ENCODE data around the gene XPO4. TPM values are rescaled to one million over a fixed set of nuclear protein-coding genes. Genes with fewer than 3 reads are reported as not detected.

XPO4 gene
- total and polyA plus RNA-seq, 2 of the 8 experiments (the other 6 are each of a cell fraction or from before 2014, with no cell fraction given) = 11.9 to 33.3 TPM

DNA sequence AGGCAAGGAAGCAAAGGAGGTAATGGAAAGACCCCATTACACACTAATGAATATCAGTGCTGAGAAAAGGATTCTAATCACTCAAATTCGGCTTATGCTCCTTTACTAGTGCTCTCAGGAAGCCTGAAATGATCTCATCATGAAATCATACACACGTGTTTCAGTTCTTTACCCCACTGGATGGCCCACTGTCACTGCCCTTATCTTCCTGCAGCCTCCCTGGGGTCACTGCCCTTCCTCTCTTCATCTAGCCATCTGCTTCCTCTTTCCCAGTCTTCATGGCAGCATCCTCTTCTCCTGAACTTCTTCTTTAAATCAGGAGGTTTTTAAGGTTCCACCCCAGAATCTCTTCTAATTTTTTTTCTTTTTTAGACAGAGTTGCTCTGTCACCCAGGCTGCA is 100.8 kb downstream of the XPO4 start:
- Histone ChIP-seq H3K4me1 (replicated peaks in 1 of 4; ENCODE audit: control insufficient read depth in 3 of 4, insufficient read depth in 4 of 4, low read length in 3 of 4) (no peaks in the 10 kb centered on the region), H3K9ac (replicated peaks in 1 of 4; ENCODE audit: extremely low read depth in 1 of 4, low read depth in 3 of 4, low read length in 3 of 4) (no peak overlapping the region)

More for the DNA sequence above, 100.8 kb downstream of the XPO4 start:
- no peak overlapping the region for H2AK5ac ChIP-seq (ENCODE audit: low read depth, low read length)
- H3K23me2 ChIP-seq (ENCODE audit: low read depth, low read length) = no peaks in the 10 kb centered on the region; the same call in 1 of the 2 replicates
- no peak overlapping the region for H2BK15ac ChIP-seq (ENCODE audit: low read length)
- FAIRE-seq (no peak), DNase-seq (ENCODE audit: low read depth in 1 of 2, low spot score in 2 of 2) (no peak)
- H3K9me3 ChIP-seq (ENCODE audit: insufficient read depth in 2 of 2, low read depth in 1 of 2, low read length in 1 of 2) = no peaks in the 10 kb centered on the region
- no peaks in the 10 kb centered on the region for H3K27me3 ChIP-seq (replicated peaks in 1 of 4; ENCODE audit: control insufficient read depth in 3 of 4, extremely low read depth in 1 of 4, insufficient read depth in 3 of 4, low read length in 3 of 4)
- H3K27ac ChIP-seq (ENCODE audit: low read depth, low read length) = no peak overlapping the region
- H4K5ac ChIP-seq (ENCODE audit: insufficient read length, low read depth, low read length) = no peak overlapping the region
- no peak overlapping the region for H2BK5ac ChIP-seq (ENCODE audit: low read depth, low read length)
- H3K79me2 ChIP-seq (ENCODE audit: control insufficient read depth in 1 of 2, insufficient read depth in 2 of 2, low read length in 2 of 2) = no peaks in the 10 kb centered on the region
- H3K79me1 ChIP-seq (ENCODE audit: low read depth, low read length) = no peaks in the 10 kb centered on the region
- peaks cover 2 to 29% (median 10%) of the 10 kb centered on the region in 4 experiments; a peak in 6 of 8 replicates for H3K36me3 ChIP-seq (ENCODE audit: control insufficient read depth in 2 of 4, insufficient read depth in 4 of 4, low read length in 3 of 4)
- WGBS, 2 experiments (ENCODE audit: extremely low coverage in 1 of 2, insufficient coverage in 1 of 2, insufficient read length in 1 of 2, insufficient replicate concordance in 2 of 2, low coverage in 1 of 2, low lambda C conversion rate in 2 of 2, missing lambda C conversion rate in 1 of 2) = 76% methylated on average over 2 of the region's 2 CpGs; no CpG with 5 or more reads in 1 of the 2 experiments
- no peak overlapping the region for H4K8ac ChIP-seq (ENCODE audit: extremely low read depth, insufficient read depth, low read length)
- TF ChIP-seq FOSL1 (IDR thresholded peaks at IDR 0.05; ENCODE audit: insufficient read depth, low read depth, low read length) (no peak), TAF1 (IDR thresholded peaks at IDR 0.05; ENCODE audit: low read depth, low read length) (no peak), MAX (IDR thresholded peaks at IDR 0.05) (no peak), PHF8 (conservative IDR thresholded peaks at IDR 0.05; ENCODE audit: low read depth, low read length) (no peak), E2F6 (IDR thresholded peaks at IDR 0.05) (no peak)
- no peak overlapping the region for H2BK120ac ChIP-seq (replicated peaks; ENCODE audit: low read depth, low read length)
- CTCF ChIA-PET (ENCODE audit: partially characterized antibody) = no interaction called here
- no peak overlapping the region for H3K4ac ChIP-seq (replicated peaks; ENCODE audit: insufficient read length, low read depth, low read length)
- no peak overlapping the region for H2BK20ac ChIP-seq (ENCODE audit: low read length)
- no peak overlapping the region for H2AFZ ChIP-seq (ENCODE audit: low read length)
- no peak overlapping the region for H2BK12ac ChIP-seq (ENCODE audit: low read depth, low read length)
- H3K4me3 ChIP-seq (ENCODE audit: extremely low read depth in 1 of 4, insufficient read depth in 2 of 4, low read depth in 3 of 4, low read length in 4 of 4) = no peak overlapping the region
- H3K23ac ChIP-seq (ENCODE audit: insufficient read length) = no peak overlapping the region
- H3K4me2 ChIP-seq (ENCODE audit: insufficient read depth in 1 of 2, low read depth in 2 of 2, low read length in 2 of 2) = no peak overlapping the region
- POLR2A ChIA-PET (ENCODE audit: partially characterized antibody) = no interaction called here
- no peak overlapping the region for H3K56ac ChIP-seq (replicated peaks; ENCODE audit: insufficient read length, low read depth, low read length)
- H4K91ac ChIP-seq (replicated peaks; ENCODE audit: insufficient read length, low read length) = no peak overlapping the region
- H4K20me1 ChIP-seq (replicated peaks in 1 of 2; ENCODE audit: control insufficient read depth in 1 of 2, insufficient read depth in 2 of 2, low read length in 2 of 2) = peaks cover 0 to 1% of the 10 kb centered on the region in 2 experiments
- no peak overlapping the region for H3K18ac ChIP-seq (ENCODE audit: extremely low read depth, low read length)
- H3K14ac ChIP-seq (ENCODE audit: insufficient read length) = no peak overlapping the region
